Cerebellar cortex (tissue), 1 donor: ENCODE measurements around the gene DICER1.
A peak's percentile ranks its signal among the peaks of the same experiment; 100 is the strongest.

ENCODE experiments used
- DNase-seq: peaks from one replicate; pipeline ENCODE4 v3.0.0-alpha.2; 2015; ENCODE audit warnings: low spot score

The DICER1 gene

DNA sequence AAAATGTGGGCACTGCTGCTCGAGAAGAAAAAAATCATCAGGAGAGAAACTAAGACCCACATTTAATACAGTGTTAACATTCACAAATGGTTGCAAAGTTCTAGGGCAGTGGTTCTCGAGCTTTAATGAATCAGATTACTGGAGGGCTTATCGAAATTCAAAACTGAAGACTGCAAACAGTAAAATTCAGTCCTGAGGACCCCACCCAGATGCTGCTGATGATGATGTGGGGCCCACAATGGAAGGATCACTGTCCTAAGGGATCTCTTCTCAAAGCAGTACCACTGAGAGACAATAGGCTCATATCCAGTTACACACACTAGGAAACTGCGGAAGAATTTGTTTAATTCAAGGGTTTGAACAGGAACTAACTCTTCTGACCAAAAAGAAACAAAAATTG is 31.4 kb downstream of the DICER1 start:
- no peak for DNase-seq

DNA sequence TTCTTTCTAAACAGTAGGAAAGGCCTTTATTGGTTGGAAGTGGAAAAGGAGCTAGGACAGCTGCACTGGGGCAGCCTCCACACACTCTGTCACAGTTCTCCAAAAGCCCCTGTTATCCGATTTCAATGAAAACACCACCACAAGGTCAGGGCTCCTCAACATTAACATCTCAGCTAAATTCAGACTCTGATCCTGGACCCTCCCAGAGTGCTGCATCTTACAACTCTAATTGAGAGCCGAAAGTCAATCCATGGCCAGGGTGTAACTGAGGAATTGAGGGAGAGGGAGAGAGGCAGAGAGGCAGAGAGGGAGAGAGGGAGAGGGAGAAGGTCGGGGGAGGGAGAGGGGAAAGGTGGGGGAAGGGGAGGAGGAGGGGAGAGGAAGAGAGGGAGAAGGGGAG is 32.1 kb downstream of the DICER1 start:
- no peak for DNase-seq

DNA sequence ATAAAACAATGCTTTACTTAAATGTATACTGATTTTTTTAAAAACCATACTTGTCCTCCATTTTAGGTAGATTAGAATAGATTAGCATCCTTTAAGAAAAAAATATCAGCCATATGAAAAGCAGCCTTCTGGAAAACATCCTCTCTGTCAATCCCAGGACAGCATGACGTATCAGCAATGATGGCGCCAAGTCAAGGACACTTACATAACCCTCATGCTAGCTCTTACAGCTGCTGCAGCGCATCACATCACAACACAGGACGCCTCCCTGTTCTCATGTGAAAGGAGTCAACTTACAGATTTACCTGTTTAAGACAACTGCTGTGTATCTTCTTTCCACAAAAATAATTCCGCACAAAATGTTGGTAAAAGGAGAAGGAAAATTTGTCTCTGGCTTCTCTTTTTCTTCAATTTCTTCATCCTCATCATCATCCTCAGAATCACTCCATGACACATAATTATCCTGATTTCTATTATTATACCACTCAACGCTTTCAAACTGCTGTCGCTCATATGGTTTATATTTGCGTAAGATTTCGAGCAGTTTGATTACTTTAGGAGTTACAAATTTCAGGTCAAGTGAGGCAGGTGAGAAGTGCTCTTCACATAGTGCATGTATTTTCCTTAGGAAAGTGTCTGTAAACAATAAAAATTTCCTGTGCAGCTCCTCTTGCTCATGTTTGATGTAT is 33.3 kb downstream of the DICER1 start:
- DNase-seq, result no peak

DNA sequence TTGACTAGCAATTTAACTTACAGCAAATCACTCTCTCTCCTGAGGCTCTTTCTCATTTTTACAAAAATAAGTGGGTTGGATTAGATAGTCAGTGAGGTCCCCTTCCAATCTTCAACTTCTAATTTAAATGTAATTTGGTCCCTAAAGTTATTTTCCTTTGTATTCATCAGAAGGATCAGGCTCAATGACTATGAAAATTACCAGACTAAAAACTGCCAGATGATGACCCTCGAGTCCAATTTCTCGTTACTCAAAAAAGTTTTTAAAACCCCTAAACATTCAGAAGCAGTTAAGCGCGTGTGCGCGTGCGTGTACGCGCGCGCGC is 34.7 kb downstream of the DICER1 start:
- DNase-seq, result no peak

DNA sequence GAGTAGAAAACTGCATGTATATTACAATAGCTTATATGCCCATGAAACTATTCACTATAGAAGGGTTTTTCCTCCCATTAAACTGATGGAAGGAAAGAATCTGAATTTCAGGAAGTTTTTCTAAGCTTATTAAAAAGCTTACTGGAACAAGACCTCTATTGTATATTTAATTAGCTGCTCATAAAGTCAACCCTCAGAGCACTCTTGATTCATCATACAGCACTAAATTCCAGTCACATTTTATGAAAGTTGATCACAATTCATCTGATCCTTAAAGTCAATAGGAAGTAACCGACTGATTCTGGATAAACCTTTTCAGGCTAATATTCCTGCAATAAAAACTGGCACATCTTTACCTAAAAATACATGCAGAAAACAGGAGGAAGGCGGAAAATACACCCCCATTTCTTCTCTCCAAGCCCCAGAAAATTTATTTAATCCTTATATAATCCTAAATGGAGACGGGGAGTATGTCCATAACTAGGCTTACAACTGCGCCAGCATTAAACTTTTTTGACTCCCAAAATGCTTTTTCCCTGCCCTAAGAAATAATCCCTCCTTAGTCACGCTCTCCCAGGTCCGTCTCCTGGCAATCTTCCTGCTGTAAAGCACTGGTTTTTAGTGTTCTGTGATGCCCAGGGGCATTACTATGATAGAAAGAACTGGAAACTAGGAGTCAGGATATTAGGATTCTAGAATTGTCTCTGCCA is 35.3 kb downstream of the DICER1 start:
- DNase-seq, result no peak

DNA sequence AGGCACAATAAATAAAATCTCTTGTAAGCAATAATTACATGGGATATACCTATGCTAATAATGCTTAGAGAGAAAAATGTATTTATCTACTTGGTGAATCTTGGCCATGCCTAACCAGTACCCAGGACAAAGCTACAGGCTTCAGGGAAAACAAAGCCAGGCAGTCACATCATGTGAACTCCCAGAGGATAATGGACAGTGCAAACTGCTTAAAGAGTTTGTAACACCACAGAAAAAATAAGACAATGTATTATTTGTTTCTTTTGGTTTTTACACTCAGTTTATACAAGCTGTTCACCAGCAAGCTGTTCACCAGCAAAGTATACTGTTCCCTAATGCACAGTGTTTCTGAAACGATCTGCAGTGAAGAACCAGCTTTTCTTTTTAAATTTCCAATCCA is 38.0 kb downstream of the DICER1 start:
- no peak for DNase-seq

DNA sequence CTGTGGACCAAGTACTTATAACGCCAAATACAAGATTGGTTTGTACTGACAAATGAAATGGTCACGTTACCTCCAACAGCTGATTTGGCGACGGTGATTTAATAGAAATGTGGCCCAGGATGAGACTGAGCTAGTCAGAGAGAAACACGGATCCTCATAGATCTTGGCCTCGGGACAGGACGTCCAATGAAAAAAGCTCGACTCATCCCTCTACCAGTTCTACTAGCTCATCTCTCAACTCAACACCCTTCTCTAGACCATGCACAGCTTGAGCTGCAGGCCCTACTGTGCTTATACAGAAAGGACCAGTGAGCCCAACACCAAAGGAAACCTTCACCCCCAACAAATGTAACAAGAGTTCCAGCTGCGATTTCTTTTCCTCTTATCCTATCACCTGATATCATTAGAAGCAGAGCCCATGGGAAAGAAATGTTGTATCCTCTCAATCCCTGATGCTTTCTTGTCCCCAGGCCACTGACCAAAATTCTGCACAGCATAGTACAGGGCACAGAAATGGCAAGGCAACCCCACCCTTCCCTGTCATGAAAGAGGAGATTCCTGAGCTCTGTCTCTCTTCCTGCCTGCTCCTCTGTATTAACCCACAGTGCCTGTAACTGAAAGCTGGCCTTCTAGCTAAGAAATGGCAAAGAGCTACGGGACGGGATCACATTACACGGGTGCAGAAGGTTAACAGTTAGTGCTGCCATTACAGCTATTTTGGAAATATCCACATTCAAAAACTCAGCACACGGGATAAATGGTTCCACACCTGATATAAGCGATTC is 39.2 kb downstream of the DICER1 start:
- DNase-seq, result no peak

DNA sequence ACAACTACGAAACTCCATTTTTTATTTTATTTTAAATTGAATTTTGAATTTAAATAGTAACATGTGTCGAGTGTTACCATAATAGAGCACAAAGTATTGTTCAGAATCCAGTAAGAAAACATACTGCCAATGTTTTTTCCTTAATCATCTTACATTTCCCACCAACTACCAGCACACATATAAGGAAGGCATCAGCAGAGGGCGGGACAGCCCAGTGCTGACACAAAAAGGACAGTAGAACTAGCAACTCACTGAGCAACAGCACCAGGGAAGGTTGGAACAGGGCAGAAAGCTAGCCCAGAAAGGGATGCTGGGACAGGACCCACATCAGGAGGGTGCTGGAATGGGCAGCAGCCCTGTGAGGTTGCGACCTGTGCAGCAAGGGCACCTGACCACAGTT is 43.9 kb downstream of the DICER1 start:
- DNase-seq, result no peak

DNA sequence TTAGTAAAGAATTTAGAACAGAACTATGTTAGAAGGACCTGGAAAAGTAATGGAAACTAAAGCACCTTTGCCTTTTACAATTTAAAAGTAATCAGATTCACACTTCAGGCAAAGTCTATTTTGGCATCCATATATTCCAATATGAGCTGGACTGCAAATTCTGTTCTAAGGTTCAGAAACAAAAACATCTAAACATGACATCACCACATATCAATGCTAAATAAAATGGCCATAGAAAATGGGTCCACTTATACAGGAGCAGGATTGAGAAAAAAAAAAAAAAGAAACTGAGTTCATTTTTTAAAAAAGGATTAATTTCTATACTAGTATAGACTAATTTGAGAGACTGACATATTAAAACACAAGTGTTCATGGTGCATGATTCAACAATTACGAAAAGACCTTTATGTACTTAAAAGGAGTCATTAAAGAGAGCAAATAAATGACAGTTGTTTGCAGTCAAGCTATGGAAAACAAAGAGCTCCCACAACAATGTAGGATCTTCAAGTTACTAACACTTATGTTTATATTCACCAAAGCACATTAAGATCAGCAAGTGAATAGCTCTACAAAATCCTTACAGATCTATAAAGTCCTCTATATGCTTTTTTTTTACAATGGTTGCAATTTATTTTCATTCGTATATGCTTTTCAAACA is 45.7 kb downstream of the DICER1 start:
- DNase-seq, result no peak

DNA sequence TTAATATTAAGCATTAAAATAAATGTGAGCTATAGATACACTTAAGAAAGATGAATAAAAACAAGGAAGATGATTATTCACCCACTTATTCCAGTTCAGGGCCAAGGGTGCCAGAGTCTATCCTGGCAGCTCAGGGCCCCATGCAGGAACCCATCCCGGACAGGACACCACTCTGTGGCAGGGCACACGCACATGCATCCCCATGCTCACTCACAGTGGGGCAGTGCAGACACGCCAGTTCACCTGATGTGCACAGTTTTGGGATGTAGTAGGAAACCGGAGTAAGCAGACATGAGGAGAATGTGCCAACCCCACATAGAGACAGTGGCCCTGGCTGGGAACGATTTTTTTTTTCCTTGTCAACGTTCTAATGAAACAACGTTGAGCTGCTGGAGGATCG is 47.2 kb downstream of the DICER1 start:
- DNase-seq, result no peak

DNA sequence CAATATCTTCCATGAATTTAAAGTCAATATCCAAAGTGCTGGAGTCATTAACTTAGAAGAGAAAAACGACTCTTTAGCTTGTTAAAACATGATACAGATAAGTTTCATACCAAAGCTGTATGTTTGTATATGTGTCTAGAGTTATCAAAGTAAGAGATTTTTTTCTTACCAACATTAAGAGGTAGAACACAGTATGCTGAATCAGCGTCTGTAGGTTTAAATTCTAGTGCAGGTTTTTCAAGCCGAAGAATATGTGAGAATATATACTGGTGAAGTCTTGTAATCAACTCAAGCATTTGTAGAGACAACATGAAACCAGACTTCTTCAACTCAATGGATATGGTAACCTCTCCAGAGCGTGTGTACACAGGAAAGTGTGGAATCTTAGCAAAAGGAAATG is 49.6 kb downstream of the DICER1 start:
- DNase-seq, result no peak

DNA sequence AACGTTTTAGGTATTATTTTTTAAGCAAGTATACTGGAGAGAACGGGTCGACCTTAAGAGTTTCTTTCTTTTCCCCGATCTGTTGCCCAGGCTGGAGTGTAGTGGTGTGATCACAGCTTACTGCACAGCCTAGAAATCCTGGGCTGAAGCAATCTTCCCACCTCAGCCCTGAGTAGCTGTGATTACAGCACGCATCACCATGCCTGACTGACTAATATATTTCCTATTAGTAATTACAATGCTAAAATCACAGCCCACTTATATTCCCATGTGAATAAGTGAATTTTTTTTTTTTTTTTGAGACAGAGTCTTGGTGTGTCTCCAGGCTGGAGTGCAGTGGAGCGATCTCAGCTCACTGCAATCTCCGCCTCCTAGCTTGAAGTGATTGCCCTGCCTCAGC is 50.4 kb downstream of the DICER1 start:
- no peak for DNase-seq

DNA sequence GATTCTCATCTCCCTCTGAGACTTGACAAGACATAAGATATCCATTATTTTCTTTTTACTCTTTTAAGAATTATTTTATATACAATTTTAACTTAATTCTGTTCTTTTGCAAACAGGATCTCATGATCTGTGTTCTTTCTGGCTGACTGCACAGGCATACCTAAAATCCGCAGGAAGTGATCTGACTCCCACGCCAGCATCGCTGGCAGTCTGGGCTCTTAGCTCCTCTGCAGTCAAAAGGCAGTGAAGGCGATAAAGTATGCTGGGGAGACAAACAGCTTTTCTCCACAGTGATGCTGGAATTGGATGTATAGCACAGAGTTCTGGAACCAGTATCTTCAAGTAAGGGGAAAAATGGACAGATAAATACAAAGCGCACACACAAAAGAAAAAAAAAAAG is 52.4 kb downstream of the DICER1 start:
- peak; percentile 19 for DNase-seq

DNA sequence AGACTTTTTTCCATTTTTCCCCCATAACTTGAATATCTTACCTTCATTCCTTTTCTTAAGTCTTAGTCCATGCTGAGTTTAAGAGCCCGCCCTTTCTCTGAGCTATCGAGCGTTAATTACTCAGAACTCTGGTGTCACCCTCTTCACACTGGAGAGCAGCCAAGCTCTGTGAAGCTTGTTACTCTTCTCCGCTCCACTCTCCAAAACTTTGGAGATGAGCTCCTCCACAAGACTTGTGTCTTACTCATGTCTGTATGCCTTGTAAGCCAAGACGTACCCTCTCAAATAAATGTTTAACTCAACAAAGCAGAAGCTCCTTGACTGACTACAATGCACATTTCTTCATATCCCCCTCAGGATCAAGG is 54.7 kb downstream of the DICER1 start:
- DNase-seq, result no peak

DNA sequence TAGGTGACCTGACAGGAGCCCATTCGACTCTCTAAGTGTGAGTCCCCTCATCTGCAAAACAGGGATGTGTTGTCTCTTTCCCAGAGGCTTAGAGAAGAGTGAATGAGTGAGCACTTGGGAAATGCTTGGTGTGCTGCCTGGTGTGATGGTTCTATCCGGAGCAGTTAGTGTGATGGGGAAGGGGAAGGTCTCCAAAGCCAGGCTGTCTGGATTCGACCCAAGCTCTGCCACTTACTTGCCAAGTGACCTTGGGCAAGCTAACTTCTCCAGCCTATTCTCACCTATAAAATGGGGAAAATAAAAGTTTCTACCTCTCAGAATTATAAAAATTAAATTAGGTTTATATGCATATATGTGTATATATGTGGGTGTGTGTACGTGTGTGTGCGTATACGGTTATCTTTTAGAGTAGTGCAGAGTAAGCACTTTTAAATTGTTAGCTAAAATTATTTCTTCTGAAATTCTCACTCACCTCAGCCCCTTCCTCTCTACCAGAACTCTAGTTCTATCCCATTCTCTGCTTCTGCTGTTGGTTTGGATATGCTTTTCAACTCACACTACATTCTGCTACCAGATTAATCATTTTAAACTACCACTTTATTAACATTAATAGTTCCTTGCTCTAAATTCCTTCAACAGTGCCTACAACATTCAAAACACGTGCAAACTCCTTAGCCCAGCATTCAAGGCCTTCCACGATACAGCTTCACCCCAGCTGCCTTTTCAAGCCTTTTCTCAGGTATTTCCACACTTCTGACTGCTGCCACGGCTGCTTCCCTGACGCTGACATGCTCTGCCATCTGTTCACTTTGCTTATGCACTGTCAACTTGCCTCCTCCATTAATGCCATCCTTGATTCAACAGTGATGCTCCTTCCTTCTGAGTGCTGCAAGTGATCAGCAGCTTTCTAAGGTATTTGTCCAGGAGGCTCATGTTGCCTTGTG is 55.3 kb downstream of the DICER1 start:
- DNase-seq, result peak; percentile 66

DNA sequence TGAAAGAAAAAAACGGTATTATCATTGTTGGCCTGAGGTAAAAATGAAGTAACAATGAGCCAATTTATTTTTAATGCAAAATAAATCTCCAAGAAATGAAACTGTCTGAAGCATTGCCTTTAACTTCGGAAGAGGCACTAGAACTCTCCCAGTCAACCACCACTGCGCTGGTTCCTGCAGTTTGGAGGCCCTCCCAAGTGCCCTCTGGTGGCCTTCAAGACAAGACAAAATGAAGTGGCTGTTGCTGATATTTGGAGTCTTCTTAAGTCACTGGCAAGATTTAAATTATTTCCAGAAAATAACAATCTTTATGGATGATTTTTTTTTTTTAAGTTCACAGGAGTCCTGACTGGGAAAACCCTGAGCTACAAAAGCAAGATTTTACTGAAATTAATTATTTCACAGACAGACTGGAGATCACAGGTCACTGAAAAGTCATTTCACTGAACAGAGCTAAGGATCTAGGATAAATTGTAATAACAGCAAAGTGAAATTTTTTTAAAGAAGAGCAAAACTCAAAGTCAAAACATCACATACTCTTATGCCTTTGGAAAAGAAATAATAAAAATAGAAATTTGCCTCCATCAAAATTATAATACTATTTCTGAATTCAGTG is 58.2 kb downstream of the DICER1 start:
- peak; percentile 56 for DNase-seq

DNA sequence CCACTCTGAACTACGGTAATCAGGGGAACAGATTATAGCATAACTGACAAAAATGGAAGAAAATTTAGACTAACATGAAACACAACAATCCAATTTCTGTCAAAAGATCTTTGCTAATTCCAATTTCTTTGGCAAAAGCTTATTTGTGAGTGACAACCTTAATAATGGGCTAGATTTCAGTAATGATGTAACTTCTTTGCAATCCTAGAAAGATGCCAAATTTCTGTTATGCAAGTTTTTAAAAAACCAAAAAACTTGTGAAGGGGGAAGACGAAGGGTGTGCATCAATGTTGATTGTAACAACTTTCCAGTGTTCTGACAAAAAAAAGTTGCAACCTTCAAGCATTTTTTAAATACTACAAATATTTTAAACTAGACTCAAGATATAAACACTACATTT is 59.9 kb downstream of the DICER1 start:
- no peak for DNase-seq

DNA sequence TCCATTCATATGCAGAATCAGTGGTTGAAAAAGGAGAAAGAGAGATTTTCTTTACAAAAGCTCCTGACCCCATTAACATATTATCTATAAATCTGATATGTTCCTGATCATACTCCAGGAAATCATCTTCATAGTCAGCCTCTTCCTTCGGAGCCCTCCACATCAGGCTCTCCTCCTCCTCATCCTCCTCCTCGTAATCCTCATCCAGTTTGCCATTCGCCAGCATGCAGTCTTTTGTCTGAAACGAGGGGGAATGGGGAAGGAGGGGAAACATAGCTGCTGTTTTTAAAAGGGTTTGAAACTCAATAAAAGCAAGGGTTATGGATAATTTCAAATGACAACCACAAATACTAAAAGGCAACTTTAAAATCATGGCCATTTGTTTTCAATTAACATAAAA is 60.9 kb downstream of the DICER1 start:
- DNase-seq, result no peak

DNA sequence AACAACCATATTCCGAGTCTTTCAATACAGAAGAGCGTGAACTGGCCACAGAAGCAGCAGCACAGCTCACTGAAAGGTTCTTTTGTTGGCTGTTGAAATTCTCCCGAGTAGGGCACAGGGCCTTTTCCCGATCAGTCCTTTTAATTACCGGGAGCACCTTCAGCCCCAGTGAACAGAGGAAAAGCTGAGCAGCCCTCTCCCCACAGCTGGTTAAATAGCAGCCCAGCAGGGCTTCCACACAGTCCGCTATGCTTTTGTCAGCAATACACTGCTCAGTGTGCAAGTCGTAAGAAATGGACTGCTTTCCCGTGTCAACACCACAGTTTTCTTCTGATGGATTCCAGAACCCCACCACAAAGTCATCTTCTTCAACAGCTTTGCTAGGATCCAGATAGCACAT is 61.3 kb downstream of the DICER1 start:
- DNase-seq, result no peak

DNA sequence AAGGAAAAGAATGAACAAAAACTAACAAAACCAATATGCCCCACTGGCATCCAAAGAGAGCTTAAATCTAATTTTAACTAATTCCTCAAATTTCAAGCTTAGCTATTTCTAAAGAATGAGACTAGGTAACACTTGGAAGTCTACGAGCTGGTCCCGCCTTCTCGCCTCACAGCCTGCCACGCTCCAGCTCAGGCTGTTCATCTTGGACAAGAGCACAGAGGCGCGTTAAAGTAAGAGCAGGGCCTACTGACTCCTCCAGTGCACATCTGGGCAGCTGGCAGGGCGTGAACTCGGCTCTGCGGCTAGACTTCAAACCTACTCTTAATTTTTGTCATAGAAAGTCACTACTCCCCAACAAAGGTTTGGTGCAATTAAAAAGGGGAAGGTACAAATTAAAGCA is 64.6 kb downstream of the DICER1 start:
- DNase-seq, result no peak

DNA sequence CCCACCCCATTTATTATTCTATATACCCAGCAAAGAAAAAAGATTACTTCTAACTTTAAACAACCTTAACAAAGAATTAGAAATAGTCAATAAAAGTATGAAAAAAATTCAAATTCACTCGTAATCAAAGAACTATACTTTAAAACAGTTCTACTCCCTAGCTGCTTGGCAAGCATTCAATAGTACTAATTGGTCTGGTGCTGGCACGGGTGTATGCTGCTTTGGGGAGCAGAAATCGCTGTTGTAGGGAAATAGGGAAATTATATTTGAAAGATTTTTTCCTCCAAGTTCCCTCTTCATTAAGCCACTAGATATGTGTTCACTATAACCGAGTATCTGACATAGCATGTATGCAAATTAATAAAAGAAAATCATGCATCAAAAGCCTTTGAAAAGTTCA is 65.7 kb downstream of the DICER1 start:
- no peak for DNase-seq
